ENCODE data around the gene MIEF1. TPM values are rescaled to one million over a fixed set of nuclear protein-coding genes. Genes with fewer than 3 reads are reported as not detected.

MIEF1 gene
- total RNA-seq, 4 donors from 2014 or later = 11.4 to 25.4 (median 12.9) TPM

DNA sequence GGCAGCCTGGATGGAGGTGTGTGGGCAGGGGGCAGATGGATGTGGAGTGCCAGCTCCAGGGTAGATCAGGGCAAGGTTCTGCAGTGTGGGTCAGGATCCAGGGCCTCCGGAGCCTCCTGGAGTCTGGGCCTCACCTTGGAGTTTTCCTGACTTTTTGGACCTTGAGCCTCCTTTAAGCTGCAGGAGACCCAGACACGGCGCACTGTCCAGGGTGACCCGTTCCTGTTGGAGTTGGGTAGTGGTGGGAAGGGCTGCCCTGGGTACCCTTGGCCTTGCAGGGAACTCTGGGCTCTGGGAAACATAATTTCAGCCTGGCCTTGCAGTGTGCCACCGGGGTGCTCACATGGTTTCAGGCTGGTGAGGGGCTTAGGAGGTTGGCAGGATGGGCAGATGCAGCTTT lies 28.2 kb upstream of the MIEF1 start:
- H3K27ac ChIP-seq = no peak overlapping the region
- no peaks in the 10 kb centered on the region for H3K36me3 ChIP-seq
- in situ Hi-C loops (cut with MboI; ENCODE audit: low sequenced_read_pairs in 4 of 4) (no loop called here), intact Hi-C loops (cut with DNase I; ENCODE audit: low total_unique reads) (no loop called here)
- DNase-seq = no peak
- H3K4me1 ChIP-seq = peaks cover 8 to 15% of the 10 kb centered on the region in 2 donors
- no peaks in the 10 kb centered on the region for H3K27me3 ChIP-seq
- H3K9me3 ChIP-seq = no peaks in the 10 kb centered on the region
- TF ChIP-seq, protein P1, sequence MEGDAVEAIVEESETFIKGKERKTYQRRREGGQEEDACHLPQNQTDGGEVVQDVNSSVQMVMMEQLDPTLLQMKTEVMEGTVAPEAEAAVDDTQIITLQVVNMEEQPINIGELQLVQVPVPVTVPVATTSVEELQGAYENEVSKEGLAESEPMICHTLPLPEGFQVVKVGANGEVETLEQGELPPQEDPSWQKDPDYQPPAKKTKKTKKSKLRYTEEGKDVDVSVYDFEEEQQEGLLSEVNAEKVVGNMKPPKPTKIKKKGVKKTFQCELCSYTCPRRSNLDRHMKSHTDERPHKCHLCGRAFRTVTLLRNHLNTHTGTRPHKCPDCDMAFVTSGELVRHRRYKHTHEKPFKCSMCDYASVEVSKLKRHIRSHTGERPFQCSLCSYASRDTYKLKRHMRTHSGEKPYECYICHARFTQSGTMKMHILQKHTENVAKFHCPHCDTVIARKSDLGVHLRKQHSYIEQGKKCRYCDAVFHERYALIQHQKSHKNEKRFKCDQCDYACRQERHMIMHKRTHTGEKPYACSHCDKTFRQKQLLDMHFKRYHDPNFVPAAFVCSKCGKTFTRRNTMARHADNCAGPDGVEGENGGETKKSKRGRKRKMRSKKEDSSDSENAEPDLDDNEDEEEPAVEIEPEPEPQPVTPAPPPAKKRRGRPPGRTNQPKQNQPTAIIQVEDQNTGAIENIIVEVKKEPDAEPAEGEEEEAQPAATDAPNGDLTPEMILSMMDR (IDR thresholded peaks at IDR 0.05 in 4 of 5, conservative IDR thresholded peaks at IDR 0.05 in 1 of 5) = no peak
- TF ChIP-seq POLR2A (IDR thresholded peaks at IDR 0.05) = no peak
- no peak overlapping the region for H3K4me3 ChIP-seq
- no peak for ATAC-seq

DNA sequence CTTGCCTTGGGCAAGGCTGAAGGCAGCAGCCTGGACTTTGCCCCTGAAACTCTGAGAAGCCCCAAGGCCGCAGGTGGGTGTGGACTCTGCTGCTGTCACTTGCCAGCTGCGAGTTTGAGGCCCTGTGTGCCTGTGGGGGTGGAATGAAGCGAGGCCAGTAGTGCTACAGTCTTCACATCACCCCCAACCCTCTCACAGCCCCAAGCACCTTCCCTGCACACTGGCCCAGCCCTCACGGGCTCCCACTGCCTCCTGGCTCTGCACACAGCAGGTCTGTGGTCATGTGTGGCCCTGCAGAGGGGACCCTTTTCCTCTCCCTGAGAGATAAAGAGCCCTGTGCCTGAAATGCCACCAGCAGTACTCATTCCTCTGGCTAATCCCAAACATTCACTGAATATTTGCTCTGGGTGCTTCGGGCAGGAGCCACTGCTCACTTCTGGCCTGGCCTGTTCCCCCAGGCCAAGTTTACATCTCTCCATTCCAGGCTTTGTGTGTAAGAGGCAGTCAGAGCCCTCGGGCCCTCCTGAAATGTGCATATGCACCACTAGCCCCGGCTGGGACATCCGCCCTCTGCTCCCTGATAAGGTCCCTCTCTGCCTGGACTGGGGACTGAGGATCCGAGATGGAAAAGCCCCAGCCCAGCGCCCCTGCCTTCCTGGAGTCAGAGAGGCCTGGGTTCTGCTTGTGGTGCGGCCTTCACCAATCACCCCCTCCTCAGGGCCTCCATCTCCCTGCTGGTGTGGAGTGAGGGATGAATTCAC lies 27.6 kb upstream of the MIEF1 start:
- Histone ChIP-seq H3K36me3 (no peaks in the 10 kb centered on the region), H3K4me1 (peaks cover 8 to 15% of the 10 kb centered on the region in 2 donors), H3K27me3 (no peaks in the 10 kb centered on the region), H3K27ac (no peak overlapping the region), H3K9me3 (no peaks in the 10 kb centered on the region), H3K4me3 (no peak overlapping the region)
- in situ Hi-C loops (cut with MboI; ENCODE audit: low sequenced_read_pairs in 4 of 4) (no loop called here), intact Hi-C loops (cut with DNase I; ENCODE audit: low total_unique reads) (no loop called here)
- ATAC-seq (no peak), DNase-seq (no peak)
- TF ChIP-seq, protein P1 (IDR thresholded peaks at IDR 0.05 in 4 of 5, conservative IDR thresholded peaks at IDR 0.05 in 1 of 5) = no peak
- TF ChIP-seq POLR2A (IDR thresholded peaks at IDR 0.05) = no peak

DNA sequence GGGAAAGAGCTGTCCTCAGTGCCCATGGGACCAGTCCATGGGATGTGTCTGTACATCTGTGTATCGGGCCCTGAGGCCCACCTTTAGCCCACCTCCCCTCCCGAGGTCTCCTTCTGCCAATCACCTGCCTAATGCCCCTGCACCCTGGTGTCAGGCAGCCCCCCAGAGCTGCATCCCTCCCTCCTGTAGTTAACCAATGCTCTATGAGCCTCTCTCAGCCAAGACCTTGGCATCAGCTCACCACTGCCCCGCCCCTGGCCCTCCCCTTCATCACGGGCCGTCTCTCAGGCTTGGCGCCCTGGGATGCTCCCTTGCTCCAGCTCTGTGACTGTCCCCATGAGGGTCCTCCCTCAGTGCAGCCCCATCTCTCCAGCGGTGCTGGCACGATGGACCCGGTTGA lies 26.8 kb upstream of the MIEF1 start:
- H3K36me3 ChIP-seq = no peaks in the 10 kb centered on the region
- peaks cover 8 to 12% of the 10 kb centered on the region in 2 donors for H3K4me1 ChIP-seq
- intact Hi-C loops (cut with DNase I; ENCODE audit: low total_unique reads) = no loop called here
- in situ Hi-C loops (cut with MboI; ENCODE audit: low sequenced_read_pairs in 4 of 4) = no loop called here
- TF ChIP-seq POLR2A (IDR thresholded peaks at IDR 0.05) = no peak
- TF ChIP-seq, protein P1 (IDR thresholded peaks at IDR 0.05 in 4 of 5, conservative IDR thresholded peaks at IDR 0.05 in 1 of 5) = no peak
- DNase-seq (no peak), ATAC-seq (no peak)
- H3K27me3 ChIP-seq = no peaks in the 10 kb centered on the region
- H3K9me3 ChIP-seq = no peaks in the 10 kb centered on the region
- no peak overlapping the region for H3K4me3 ChIP-seq
- peak overlapping the region in 3 of 4 donors; percentile 10 to 25 (median 18) for H3K27ac ChIP-seq

DNA sequence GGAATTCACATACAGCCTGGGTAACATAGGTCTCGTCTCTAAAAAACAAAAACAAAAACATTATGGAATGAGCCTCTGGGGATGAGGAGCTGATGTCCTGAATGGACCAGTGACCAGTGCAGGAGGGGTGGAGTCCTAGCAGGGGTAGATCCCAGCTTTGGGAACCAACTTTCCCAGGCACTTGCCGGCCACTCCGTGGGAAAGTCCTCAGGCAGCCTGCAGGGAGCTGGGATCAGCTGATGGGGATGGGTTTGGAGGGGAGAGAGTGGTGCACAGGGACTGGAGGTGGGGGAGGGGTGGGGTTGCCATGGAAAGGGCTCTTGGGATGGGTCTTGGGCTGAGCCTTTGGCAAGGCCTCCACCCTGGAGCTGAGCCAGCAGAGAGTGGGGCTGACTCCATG lies 26.2 kb upstream of the MIEF1 start:
- peaks cover 8 to 10% of the 10 kb centered on the region in 2 donors for H3K4me1 ChIP-seq
- no peaks in the 10 kb centered on the region for H3K27me3 ChIP-seq
- intact Hi-C loops (cut with DNase I; ENCODE audit: low total_unique reads) = no loop called here
- no peaks in the 10 kb centered on the region for H3K9me3 ChIP-seq
- in situ Hi-C loops (cut with MboI; ENCODE audit: low sequenced_read_pairs in 4 of 4) = no loop called here
- TF ChIP-seq, protein P1 (IDR thresholded peaks at IDR 0.05 in 4 of 5, conservative IDR thresholded peaks at IDR 0.05 in 1 of 5) = no peak
- no peak for TF ChIP-seq POLR2A (IDR thresholded peaks at IDR 0.05)
- no peak for ATAC-seq
- H3K4me3 ChIP-seq = no peak overlapping the region
- H3K36me3 ChIP-seq = no peaks in the 10 kb centered on the region
- H3K27ac ChIP-seq = peak overlapping the region in 1 of 4 donors; percentile 18
- DNase-seq = no peak

Measured in gastrocnemius medialis (tissue), 4 donors.